Neural cell (in vitro differentiated cells): ENCODE data around the gene DUSP7. TPM values are rescaled to one million over a fixed set of nuclear protein-coding genes. Genes with fewer than 3 reads are reported as not detected.

Source experiments
- H2AFZ ChIP-seq: fragments of 200-600, 300-800 bp; sonication (generic), shearing (Covaris generic); 2 replicates; pipeline ENCODE4 v1.6.0; 2014; ENCODE audit warnings: low read depth, mild to moderate bottlenecking, antibody characterized with exemption, low read length, moderate library complexity
- H3F3A ChIP-seq: fragments of 200-600 bp; shearing (Covaris generic); 2 replicates; pipeline ENCODE4 v1.6.1; 2016; ENCODE audit warnings: mild to moderate bottlenecking, moderate library complexity, mixed read lengths, antibody characterized with exemption, low read length; ENCODE audit not compliant: insufficient read depth, poor library complexity, severe bottlenecking
- H3K27ac ChIP-seq: fragments of 200-600, 300-800 bp; sonication (generic), shearing (Covaris generic); 2 replicates; pipeline ENCODE4 v1.5.1; 2014; ENCODE audit warnings: mild to moderate bottlenecking, low read length, moderate library complexity
- H3K27me3 ChIP-seq: fragments of 300-800, 200-600 bp; sonication (generic), shearing (Covaris generic); 2 replicates; pipeline ENCODE4 v1.6.0; 2014; ENCODE audit warnings: mild to moderate bottlenecking, low read depth, low read length, moderate library complexity; ENCODE audit not compliant: insufficient read depth
- H3K36me3 ChIP-seq: fragments of 300-800, 200-600 bp; sonication (generic), shearing (Covaris generic); 2 replicates; pipeline ENCODE4 v1.5.1; 2014; ENCODE audit warnings: mild to moderate bottlenecking, antibody characterized with exemption, low read length, moderate library complexity; ENCODE audit not compliant: insufficient read depth
- H3K4me2 ChIP-seq: fragments of 300-800, 200-600 bp; sonication (generic), shearing (Covaris generic); 2 replicates; pipeline ENCODE4 v1.6.0; 2014; ENCODE audit warnings: mild to moderate bottlenecking, low read length
- H3K4me3 ChIP-seq: fragments of 300-800, 200-600 bp; sonication (generic), shearing (Covaris generic); 2 replicates; pipeline ENCODE4 v1.5.1; 2014; ENCODE audit warnings: mild to moderate bottlenecking, low read length, moderate library complexity
- H3K79me2 ChIP-seq: fragments of 200-600 bp; shearing (Covaris generic); replicated peaks from 2 replicates; pipeline ENCODE4 v1.6.0; 2014; ENCODE audit warnings: mild to moderate bottlenecking, low read length, moderate library complexity; ENCODE audit not compliant: insufficient read depth
- H3K9ac ChIP-seq: fragments of 300-800, 200-600 bp; sonication (generic), shearing (Covaris generic); 2 replicates; pipeline ENCODE4 v1.6.1; 2016; ENCODE audit warnings: mild to moderate bottlenecking, low read length, mixed read lengths
- H3K9me2 ChIP-seq: fragments of 200-600 bp; shearing (Covaris generic); 2 replicates; pipeline ENCODE4 v1.6.1; 2016; ENCODE audit warnings: mild to moderate bottlenecking, low read length, mixed read lengths; ENCODE audit not compliant: insufficient read depth
- H3K9me3 ChIP-seq: fragments of 200-600, 300-800 bp; sonication (generic), shearing (Covaris generic); 2 replicates; pipeline ENCODE4 v1.6.1; 2016; ENCODE audit warnings: mild to moderate bottlenecking, mixed run types, low read length, moderate library complexity, mixed read lengths
- H4K20me1 ChIP-seq: fragments of 200-600 bp; shearing (Covaris generic); 2 replicates; pipeline ENCODE4 v1.6.1; 2016; ENCODE audit warnings: mild to moderate bottlenecking, mixed run types; ENCODE audit not compliant: insufficient read depth
- CTCF ChIP-seq: fragments of 450-650 bp; IDR thresholded peaks from 2 replicates; pipeline ENCODE4 v1.5.1; 2014; ENCODE audit warnings: antibody characterized with exemption, mild to moderate bottlenecking, moderate library complexity; ENCODE audit not compliant: poor library complexity, severe bottlenecking
- EP300 ChIP-seq: fragments of 450-650 bp; conservative IDR thresholded peaks from 2 replicates; pipeline ENCODE4 v1.6.1; 2014; ENCODE audit warnings: antibody characterized with exemption, mild to moderate bottlenecking, moderate library complexity; ENCODE audit not compliant: poor library complexity, severe bottlenecking
- EZH2 ChIP-seq: fragments of 200-600, 300-800 bp; shearing (Covaris generic), sonication (generic); IDR thresholded peaks from 2 replicates; pipeline ENCODE4 v1.6.1; 2014; ENCODE audit warnings: antibody characterized with exemption, low read length, borderline replicate concordance, mild to moderate bottlenecking; ENCODE audit not compliant: insufficient read depth, poor library complexity, severe bottlenecking
- MXI1 ChIP-seq: fragments of 450-650 bp; conservative IDR thresholded peaks from 2 replicates; pipeline ENCODE4 v1.6.1; 2014; ENCODE audit warnings: antibody characterized with exemption, mild to moderate bottlenecking; ENCODE audit not compliant: poor library complexity, severe bottlenecking
- POLR2AphosphoS5 ChIP-seq: IDR thresholded peaks from 2 replicates; pipeline ENCODE4 v1.6.1; 2012
- RAD21 ChIP-seq: fragments of 450-650 bp; conservative IDR thresholded peaks from 2 replicates; pipeline ENCODE4 v1.6.1; 2014; ENCODE audit warnings: antibody characterized with exemption, mild to moderate bottlenecking, moderate library complexity
- REST ChIP-seq: IDR thresholded peaks from 2 replicates; pipeline ENCODE4 v1.6.1; 2012; ENCODE audit warnings: borderline replicate concordance
- SMC3 ChIP-seq: fragments of 450-650 bp; conservative IDR thresholded peaks from 2 replicates; pipeline ENCODE4 v1.6.1; 2014; ENCODE audit warnings: antibody characterized with exemption, mild to moderate bottlenecking, moderate library complexity; ENCODE audit not compliant: poor library complexity
- TAF1 ChIP-seq: IDR thresholded peaks from 2 replicates; pipeline ENCODE4 v1.6.1; 2012; ENCODE audit warnings: low read depth
- polyA plus RNA-seq: library from polyadenylated mRNA; depleted of rRNA; stranded (reverse); fragments of >200 nt; gene quantifications from 2 replicates; pipeline ENCODE4 v1.2.3, GENCODE V29; 2014

Gene DUSP7
- polyA plus RNA-seq, 1 donor from 2014 or later, result 8.5 TPM

- H3K27me3 ChIP-seq, result no peaks in the 10 kb centered on the region
- no peaks in the 10 kb centered on the region for H3K9me2 ChIP-seq
- H3K9me3 ChIP-seq, result no peaks in the 10 kb centered on the region
- H3K9ac ChIP-seq, result no peak overlapping the region
- no peaks in the 10 kb centered on the region for H4K20me1 ChIP-seq
- H3K79me2 ChIP-seq, result no peaks in the 10 kb centered on the region
- TF ChIP-seq EZH2 (no peak), MXI1 (no peak), EP300 (no peak), SMC3 (no peak), CTCF (no peak), RAD21 (no peak), REST (no peak)
- no peaks in the 10 kb centered on the region for H3F3A ChIP-seq
- H2AFZ ChIP-seq, result no peak overlapping the region
- H3K4me2 ChIP-seq, result no peak overlapping the region
- no peak overlapping the region for H3K27ac ChIP-seq
- no peaks in the 10 kb centered on the region for H3K36me3 ChIP-seq
- H3K4me3 ChIP-seq, result no peak overlapping the region
These were observed 11.2 kb upstream of the DUSP7 start for GRCh38 chr3:52067526-52067925.

- H3K4me2 ChIP-seq, result no peak overlapping the region
- H3K9me3 ChIP-seq, result no peaks in the 10 kb centered on the region
- H3F3A ChIP-seq, result no peaks in the 10 kb centered on the region
- no peaks in the 10 kb centered on the region for H4K20me1 ChIP-seq
- H3K79me2 ChIP-seq, result no peaks in the 10 kb centered on the region
- H3K36me3 ChIP-seq, result no peaks in the 10 kb centered on the region
- TF ChIP-seq MXI1 (no peak), SMC3 (no peak), TAF1 (no peak), EZH2 (no peak), REST (no peak), CTCF (no peak), EP300 (no peak), POLR2AphosphoS5 (no peak), RAD21 (no peak)
- H2AFZ ChIP-seq, result no peak overlapping the region
- no peak overlapping the region for H3K9ac ChIP-seq
- H3K27ac ChIP-seq, result no peak overlapping the region
- no peaks in the 10 kb centered on the region for H3K27me3 ChIP-seq
- H3K9me2 ChIP-seq, result no peaks in the 10 kb centered on the region
- H3K4me3 ChIP-seq, result no peak overlapping the region
These were observed 10.7 kb upstream of the DUSP7 start for GRCh38 chr3:52067046-52067445.
